ENCODE data around the gene FAM20C.
"Not testable (repeated sequence)": the region's sequence is repeated elsewhere in the genome, so short reads cannot be mapped to it uniquely, and the experiment has no call there.

FAM20C gene

GRCh38 chr7:230274-230673 lies 37.9 kb downstream of the FAM20C start:
- no peak for DNase-seq

GRCh38 chr7:231030-231857 lies 38.9 kb downstream of the FAM20C start:
- no peak for DNase-seq

GRCh38 chr7:231858-232246 lies 39.5 kb downstream of the FAM20C start:
- no peak for DNase-seq

GRCh38 chr7:232410-233248 lies 40.3 kb downstream of the FAM20C start:
- DNase-seq, result no peak

- no peak for DNase-seq
Observed at GRCh38 chr7:233249-234035, 41.1 kb downstream of the FAM20C start.

- no peak for DNase-seq
Observed at GRCh38 chr7:234051-234707, 41.8 kb downstream of the FAM20C start.

- DNase-seq, result no peak
Observed at GRCh38 chr7:234708-235553, 42.6 kb downstream of the FAM20C start.

GRCh38 chr7:235576-236395 lies 43.4 kb downstream of the FAM20C start:
- DNase-seq, result no peak

GRCh38 chr7:236967-237366 lies 44.6 kb downstream of the FAM20C start:
- no peak for DNase-seq

GRCh38 chr7:237385-237784 lies 45.0 kb downstream of the FAM20C start:
- no peak for DNase-seq

GRCh38 chr7:240146-240676 lies 47.8 kb downstream of the FAM20C start:
- no peak for DNase-seq

- peak; percentile 20 for DNase-seq
Observed at GRCh38 chr7:240887-241421, 48.6 kb downstream of the FAM20C start.

- DNase-seq, result no peak
Observed at GRCh38 chr7:241513-241912, 49.1 kb downstream of the FAM20C start.

- not testable (repeated sequence) for DNase-seq
Observed at GRCh38 chr7:242826-243579, 50.6 kb downstream of the FAM20C start.

- not testable (repeated sequence) for DNase-seq
Observed at GRCh38 chr7:243580-243978, 51.2 kb downstream of the FAM20C start.

- DNase-seq, result no peak
Observed at GRCh38 chr7:244974-245373, 52.6 kb downstream of the FAM20C start.

- no peak for DNase-seq
Observed at GRCh38 chr7:245574-246295, 53.4 kb downstream of the FAM20C start.

GRCh38 chr7:246451-246850 lies 54.1 kb downstream of the FAM20C start:
- no peak for DNase-seq

- DNase-seq, result no peak
Observed at GRCh38 chr7:247181-247580, 54.8 kb downstream of the FAM20C start.
